ENCODE data around the gene SCN4A.

SCN4A gene

GRCh38 chr17:63963123-63963522 lies 9.6 kb downstream of the SCN4A start:
- no peak for TF ChIP-seq POLR2A (IDR thresholded peaks at IDR 0.05; ENCODE audit: low read length)
- no peak for DNase-seq

GRCh38 chr17:63962298-63962744 lies 10.4 kb downstream of the SCN4A start:
- no peak for DNase-seq
- TF ChIP-seq POLR2A (IDR thresholded peaks at IDR 0.05; ENCODE audit: low read length) (no peak), GATA1 (IDR thresholded peaks at IDR 0.05; ENCODE audit: low read depth, low read length) (no peak)

GRCh38 chr17:63961355-63962212 lies 11.1 kb downstream of the SCN4A start:
- TF ChIP-seq GATA1 (IDR thresholded peaks at IDR 0.05; ENCODE audit: low read depth, low read length), result no peak
- DNase-seq, result peak; percentile 89 to 93

- TF ChIP-seq POLR2A (IDR thresholded peaks at IDR 0.05; ENCODE audit: low read length) (no peak), GATA1 (IDR thresholded peaks at IDR 0.05; ENCODE audit: low read depth, low read length) (no peak)
These were observed 12.3 kb downstream of the SCN4A start for GRCh38 chr17:63960430-63960829.

GRCh38 chr17:63960006-63960405 lies 12.7 kb downstream of the SCN4A start:
- TF ChIP-seq POLR2A (IDR thresholded peaks at IDR 0.05; ENCODE audit: low read length) (no peak), GATA1 (IDR thresholded peaks at IDR 0.05; ENCODE audit: low read depth, low read length) (no peak)
- no peak for DNase-seq

More at GRCh38 chr17:63960430-63960829, 12.3 kb downstream of the SCN4A start:
- no peak for DNase-seq

- TF ChIP-seq GATA1 (IDR thresholded peaks at IDR 0.05; ENCODE audit: low read depth, low read length) (no peak), POLR2A (IDR thresholded peaks at IDR 0.05; ENCODE audit: low read length) (no peak)
- DNase-seq, result no peak
These were observed 16.3 kb downstream of the SCN4A start for GRCh38 chr17:63956296-63956920.

- TF ChIP-seq POLR2A (IDR thresholded peaks at IDR 0.05; ENCODE audit: low read length) (no peak), GATA1 (IDR thresholded peaks at IDR 0.05; ENCODE audit: low read depth, low read length) (no peak)
- no peak for DNase-seq
These were observed 16.9 kb downstream of the SCN4A start for GRCh38 chr17:63955791-63956190.

GRCh38 chr17:63955232-63955631 lies 17.5 kb downstream of the SCN4A start:
- TF ChIP-seq POLR2A (IDR thresholded peaks at IDR 0.05; ENCODE audit: low read length) (no peak), GATA1 (IDR thresholded peaks at IDR 0.05; ENCODE audit: low read depth, low read length) (no peak)
- DNase-seq, result no peak

GRCh38 chr17:63954402-63955063 lies 18.2 kb downstream of the SCN4A start:
- no peak for DNase-seq
- TF ChIP-seq GATA1 (IDR thresholded peaks at IDR 0.05; ENCODE audit: low read depth, low read length), result no peak
- no peak for TF ChIP-seq POLR2A (IDR thresholded peaks at IDR 0.05; ENCODE audit: low read length)

- TF ChIP-seq GATA1 (IDR thresholded peaks at IDR 0.05; ENCODE audit: low read depth, low read length) (no peak), POLR2A (IDR thresholded peaks at IDR 0.05; ENCODE audit: low read length) (no peak)
- DNase-seq, result no peak
These were observed 21.5 kb downstream of the SCN4A start for GRCh38 chr17:63950940-63951907.

GRCh38 chr17:63949576-63950250 lies 23.0 kb downstream of the SCN4A start:
- DNase-seq, result no peak
- no peak for TF ChIP-seq POLR2A (IDR thresholded peaks at IDR 0.05; ENCODE audit: low read length)

- DNase-seq, result no peak
- TF ChIP-seq GATA1 (IDR thresholded peaks at IDR 0.05; ENCODE audit: low read depth, low read length), result no peak
- no peak for TF ChIP-seq POLR2A (IDR thresholded peaks at IDR 0.05; ENCODE audit: low read length)
These were observed 24.2 kb downstream of the SCN4A start for GRCh38 chr17:63948521-63948920.
